Stomach (tissue), 9 donors: ENCODE measurements around the gene IFT43. TPM values are rescaled to one million over a fixed set of nuclear protein-coding genes. Genes with fewer than 3 reads are reported as not detected.

Experiments used
- DNase-seq, 2 donors: peaks; one replicate each; pipeline versions ENCODE4 v3.0.0 to v3.0.0-alpha.2; 2013 to 2019
- H3K27ac ChIP-seq, 5 donors: fragments of 200-600 bp in 4 of 5; sonication (generic) in 4 of 5; one replicate each; pipeline ENCODE4 v1.5.1; 2013 to 2019; ENCODE audit warnings: mild to moderate bottlenecking in 1 of 5, moderate library complexity in 1 of 5
- H3K27me3 ChIP-seq, 3 donors: fragments of 200-600 bp; sonication (generic); one replicate each; pipeline ENCODE4 v1.5.1; 2017 to 2019; ENCODE audit warnings: mixed run types in 1 of 3
- H3K36me3 ChIP-seq, 4 donors: fragments of 200-600 bp; sonication (generic); 1 replicate in 3 of 4; 2 replicates in 1 of 4; pipeline ENCODE4 v1.5.1; 2016 to 2019
- H3K4me1 ChIP-seq, 4 donors: fragments of 200-600 bp; sonication (generic); one replicate each; pipeline ENCODE4 v1.5.1; 2016 to 2019
- H3K4me3 ChIP-seq, 4 donors: fragments of 200-600 bp; sonication (generic) in 3 of 4; one replicate each; pipeline ENCODE4 v1.5.1; 2016 to 2019; ENCODE audit warnings: mild to moderate bottlenecking in 1 of 4
- H3K9me3 ChIP-seq, 4 donors: fragments of 200-600 bp; sonication (generic); one replicate each; pipeline ENCODE4 v1.5.1; 2016 to 2019
- EP300 ChIP-seq: sonication (generic); formaldehyde crosslinking; IDR thresholded peaks from one replicate; pipeline ENCODE4 v1.6.1; 2017; ENCODE audit warnings: antibody characterized with exemption
- POLR2A ChIP-seq, 4 donors: fragments of 450-650 bp; IDR thresholded peaks; one replicate each; pipeline ENCODE4 v1.6.1; 2016; ENCODE audit warnings: antibody characterized with exemption in 4 of 4, control low read depth in 2 of 4, mild to moderate bottlenecking in 1 of 4, moderate library complexity in 1 of 4
- POLR2AphosphoS5 ChIP-seq, 3 donors: sonication (generic); formaldehyde crosslinking; IDR thresholded peaks; one replicate each; pipeline ENCODE4 v1.6.1; 2016; ENCODE audit warnings: antibody characterized with exemption in 3 of 3
- WGBS, 5 donors: extraction: QIAGEN DNeasy Blood & Tissue Kit in 3 of 5; methylation state at CpG; one replicate each; pipeline versions ENCODE4 v1.1.5 to v1.1.7; 2013 to 2018; 5-methylcytosine and 5-hydroxymethylcytosine counted together
- intact Hi-C: fragments of 100-400 bp; cut with DNase I; formaldehyde crosslinking; loops from one replicate; pipeline ENCODE4 v1.15.1; 2023; ENCODE audit warnings: low total_unique reads
- polyA plus RNA-seq, 3 donors: library from polyadenylated mRNA; stranded (reverse); fragments of 200-250 nt; gene quantifications; one replicate each; pipeline ENCODE4 v1.2.3, GENCODE V29; 2013
- total RNA-seq, 5 donors: library from RNA; depleted of rRNA; stranded (reverse); fragments of >200 nt; gene quantifications; one replicate each; pipeline versions ENCODE4 v1.1.0 to v1.2.3, GENCODE V29; 2014 to 2016
- TF ChIP-seq, protein P1 (sequence below), 7 experiments: fragments of 450-650 bp in 4 of 7; fragments of 200-600 bp in 3 of 7; sonication (generic) in 3 of 7; IDR thresholded peaks; one replicate each; pipeline ENCODE4 v1.5.1; 2016 to 2019; ENCODE audit warnings: antibody characterized with exemption in 7 of 7, control low read depth in 2 of 7, mild to moderate bottlenecking in 1 of 7
- donor health status: healthy with polysubstance abuse.
- donor health status: Bipolar disorder and iron deficiency.
- donor health status: healthy.

IFT43 gene
- total and polyA plus RNA-seq, 8 donors, result 7.6 to 129 (median 41.0) TPM

DNA sequence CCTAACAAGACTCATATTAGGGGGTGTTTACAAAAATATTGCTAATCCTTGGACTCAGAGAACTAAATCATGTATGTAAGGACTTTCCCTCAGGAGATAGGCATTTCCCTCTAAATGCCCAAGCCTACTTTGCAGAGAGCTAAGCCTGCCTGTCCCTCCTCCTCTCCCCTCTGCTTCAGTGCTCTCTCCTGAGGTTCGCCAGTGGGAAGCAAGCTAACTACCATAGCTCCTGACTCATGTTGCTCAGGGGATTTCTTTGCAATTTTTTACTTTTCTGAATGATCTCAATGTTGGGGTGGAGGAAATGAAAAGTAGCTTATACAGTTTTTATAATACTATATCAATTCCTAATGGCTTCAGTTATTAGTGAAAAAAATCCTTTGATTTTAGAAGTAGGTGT is 29.6 kb downstream of the IFT43 start:
- TF ChIP-seq POLR2AphosphoS5 (IDR thresholded peaks at IDR 0.05) (no peak), EP300 (no peak), POLR2A (IDR thresholded peaks at IDR 0.05) (no peak)
- TF ChIP-seq, protein P1, sequence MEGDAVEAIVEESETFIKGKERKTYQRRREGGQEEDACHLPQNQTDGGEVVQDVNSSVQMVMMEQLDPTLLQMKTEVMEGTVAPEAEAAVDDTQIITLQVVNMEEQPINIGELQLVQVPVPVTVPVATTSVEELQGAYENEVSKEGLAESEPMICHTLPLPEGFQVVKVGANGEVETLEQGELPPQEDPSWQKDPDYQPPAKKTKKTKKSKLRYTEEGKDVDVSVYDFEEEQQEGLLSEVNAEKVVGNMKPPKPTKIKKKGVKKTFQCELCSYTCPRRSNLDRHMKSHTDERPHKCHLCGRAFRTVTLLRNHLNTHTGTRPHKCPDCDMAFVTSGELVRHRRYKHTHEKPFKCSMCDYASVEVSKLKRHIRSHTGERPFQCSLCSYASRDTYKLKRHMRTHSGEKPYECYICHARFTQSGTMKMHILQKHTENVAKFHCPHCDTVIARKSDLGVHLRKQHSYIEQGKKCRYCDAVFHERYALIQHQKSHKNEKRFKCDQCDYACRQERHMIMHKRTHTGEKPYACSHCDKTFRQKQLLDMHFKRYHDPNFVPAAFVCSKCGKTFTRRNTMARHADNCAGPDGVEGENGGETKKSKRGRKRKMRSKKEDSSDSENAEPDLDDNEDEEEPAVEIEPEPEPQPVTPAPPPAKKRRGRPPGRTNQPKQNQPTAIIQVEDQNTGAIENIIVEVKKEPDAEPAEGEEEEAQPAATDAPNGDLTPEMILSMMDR (IDR thresholded peaks at IDR 0.05), result no peak
- 88 to 100% (median 94%) methylated on average over 1 of the region's 1 CpG for WGBS, 5 donors
- Histone ChIP-seq H3K36me3 (peaks cover 0 to 55% (median 41%) of the 10 kb centered on the region in 4 donors), H3K4me1 (peaks cover 0 to 13% (median 6%) of the 10 kb centered on the region in 4 donors), H3K27me3 (no peaks in the 10 kb centered on the region), H3K9me3 (peaks cover 0 to 13% (median 6%) of the 10 kb centered on the region in 4 donors), H3K4me3 (no peak overlapping the region), H3K27ac (no peak overlapping the region)
- no peak for DNase-seq
- intact Hi-C loops, result no loop called here

DNA sequence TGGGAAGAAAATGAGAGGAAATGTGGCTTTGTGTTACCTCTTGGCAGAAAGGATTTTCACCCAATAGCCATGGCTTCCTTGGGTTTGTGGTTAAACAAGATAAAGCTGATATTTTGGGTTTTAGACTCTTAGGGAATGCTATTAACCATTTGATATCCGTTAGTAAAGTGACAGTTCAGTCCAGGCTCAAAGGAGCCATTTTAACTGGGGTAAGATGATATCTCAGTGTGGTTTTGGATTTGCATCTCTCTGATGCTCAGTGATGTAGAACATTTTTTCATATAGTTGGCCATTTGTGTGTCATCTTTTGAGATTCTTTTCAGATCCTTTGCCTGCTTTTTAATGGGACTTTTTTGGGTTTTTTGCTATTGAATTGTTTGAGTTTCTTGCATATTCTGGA is 30.1 kb downstream of the IFT43 start:
- intact Hi-C loops, result no loop called here
- H3K9me3 ChIP-seq, result peaks cover 0 to 13% (median 6%) of the 10 kb centered on the region in 4 donors
- no peak for DNase-seq
- H3K27me3 ChIP-seq, result no peaks in the 10 kb centered on the region
- 45 to 96% (median 77%) methylated on average over 1 of the region's 1 CpG for WGBS, 5 donors
- H3K27ac ChIP-seq, result no peak overlapping the region
- H3K4me1 ChIP-seq, result peaks cover 0 to 13% (median 6%) of the 10 kb centered on the region in 4 donors
- no peak overlapping the region for H3K4me3 ChIP-seq
- TF ChIP-seq POLR2A (IDR thresholded peaks at IDR 0.05) (no peak), EP300 (no peak), POLR2AphosphoS5 (IDR thresholded peaks at IDR 0.05) (no peak)
- TF ChIP-seq, protein P1 (IDR thresholded peaks at IDR 0.05), result no peak
- peaks cover 0 to 57% (median 44%) of the 10 kb centered on the region in 4 donors for H3K36me3 ChIP-seq

DNA sequence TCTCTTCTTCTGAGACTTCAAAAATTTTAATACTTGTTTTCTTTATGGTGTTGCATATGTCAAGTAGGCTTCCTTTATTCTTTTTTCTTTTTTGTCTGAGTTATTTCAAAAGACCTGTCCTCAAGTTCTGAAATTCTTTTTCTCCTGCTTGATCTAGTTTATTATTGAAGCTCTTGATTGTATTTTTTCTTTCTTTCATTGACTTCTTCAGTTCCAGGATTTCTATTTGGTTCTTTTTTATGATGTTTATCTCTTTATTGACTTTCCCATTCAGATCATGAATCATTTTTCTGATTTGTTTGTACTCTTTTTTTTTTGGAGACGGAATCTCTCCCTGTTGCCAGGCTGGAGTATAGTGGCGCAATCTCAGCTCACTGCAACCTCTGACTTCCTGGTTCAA is 34.1 kb downstream of the IFT43 start:
- Histone ChIP-seq H3K27ac (no peak overlapping the region), H3K36me3 (peaks cover 0 to 62% (median 54%) of the 10 kb centered on the region in 4 donors), H3K4me1 (no peaks in the 10 kb centered on the region), H3K27me3 (no peaks in the 10 kb centered on the region), H3K4me3 (no peak overlapping the region), H3K9me3 (peaks cover 0 to 13% (median 6%) of the 10 kb centered on the region in 4 donors)
- intact Hi-C loops, result no loop called here
- WGBS, 5 donors, result 96 to 100% (median 98%) methylated on average over 2 of the region's 2 CpGs
- TF ChIP-seq, protein P1 (IDR thresholded peaks at IDR 0.05), result no peak
- no peak for TF ChIP-seq POLR2AphosphoS5 (IDR thresholded peaks at IDR 0.05)
- TF ChIP-seq EP300, result no peak
- TF ChIP-seq POLR2A (IDR thresholded peaks at IDR 0.05), result no peak
- DNase-seq, result no peak

DNA sequence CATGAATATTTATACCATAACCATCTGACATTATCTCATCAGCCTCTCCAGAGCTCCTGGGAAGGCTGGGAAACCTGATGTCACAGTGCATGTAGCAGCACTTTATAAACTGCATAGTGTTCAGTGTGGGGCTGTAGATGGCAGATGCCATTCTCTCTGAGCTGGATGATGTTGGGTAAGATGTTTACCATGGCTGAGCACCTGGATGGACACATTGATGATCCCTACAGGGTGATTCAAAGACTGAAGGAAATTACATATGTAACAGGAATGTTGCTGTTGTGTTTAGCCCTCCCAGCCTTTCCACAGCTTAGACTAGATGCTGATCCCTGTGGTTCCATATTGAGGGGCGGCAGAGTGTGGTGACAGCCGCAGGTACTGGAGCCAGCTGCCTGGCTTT is 37.4 kb downstream of the IFT43 start:
- Histone ChIP-seq H3K4me3 (no peak overlapping the region), H3K9me3 (peaks cover 0 to 13% (median 6%) of the 10 kb centered on the region in 4 donors), H3K27me3 (no peaks in the 10 kb centered on the region), H3K27ac (no peak overlapping the region), H3K4me1 (no peaks in the 10 kb centered on the region), H3K36me3 (peaks cover 0 to 63% (median 54%) of the 10 kb centered on the region in 4 donors)
- WGBS, 5 donors, result 94 to 98% (median 97%) methylated on average over 2 of the region's 2 CpGs
- intact Hi-C loops, result no loop called here
- no peak for DNase-seq
- TF ChIP-seq, protein P1 (IDR thresholded peaks at IDR 0.05), result no peak
- TF ChIP-seq POLR2A (IDR thresholded peaks at IDR 0.05), result no peak
- no peak for TF ChIP-seq EP300
- no peak for TF ChIP-seq POLR2AphosphoS5 (IDR thresholded peaks at IDR 0.05)
